Common myeloid progenitor, CD34-positive (primary cell): ENCODE results near the gene TRANK1.
A peak's percentile ranks its signal among the peaks of the same experiment; 100 is the strongest.

Experiments
- CTCF ChIA-PET: fragments of 350-600 bp; sonication (Branson Sonifier 250); formaldehyde crosslinking; loops from one replicate; lab custom pipeline; 2021; ENCODE audit warnings: antibody characterized with exemption; lab: Charles Lee
- POLR2A ChIA-PET: fragments of 350-600 bp; sonication (Branson Sonifier 250); formaldehyde crosslinking; loops from one replicate; lab custom pipeline; 2021; ENCODE audit warnings: antibody characterized with exemption; lab: Charles Lee
- DNase-seq, 3 donors: peaks; one replicate each; pipeline versions ENCODE4 v3.0.0 to v3.0.0-alpha.2; 2013
- H3K27ac ChIP-seq, 2 experiments: 1 replicate in 1 of 2; 2 replicates in 1 of 2; pipeline ENCODE4 v1.7.0; 2013; ENCODE audit warnings: inconsistent platforms in 2 of 2, low read length in 2 of 2, mild to moderate bottlenecking in 2 of 2, low read depth in 1 of 2, moderate library complexity in 1 of 2; ENCODE audit not compliant: severe bottlenecking in 2 of 2, insufficient read depth in 1 of 2, poor library complexity in 1 of 2
- H3K27me3 ChIP-seq, 5 experiments: replicated peaks in 2 of 5; 1 replicate in 3 of 5; 2 replicates in 2 of 5; pipeline versions ENCODE4 v1.6.1 to v1.7.0; 2013; ENCODE audit warnings: low read length in 4 of 5, mild to moderate bottlenecking in 2 of 5, moderate library complexity in 2 of 5, inconsistent platforms in 1 of 5; ENCODE audit not compliant: insufficient read depth in 5 of 5, control insufficient read depth in 4 of 5
- H3K36me3 ChIP-seq, 4 experiments: 1 replicate in 2 of 4; 2 replicates in 2 of 4; pipeline versions ENCODE4 v1.6.1 to v1.7.0; 2013; ENCODE audit warnings: low read length in 3 of 4, control low read depth in 1 of 4, mild to moderate bottlenecking in 1 of 4; ENCODE audit not compliant: control insufficient read depth in 4 of 4, insufficient read depth in 4 of 4
- H3K4me1 ChIP-seq, 4 experiments: 1 replicate in 3 of 4; 2 replicates in 1 of 4; pipeline versions ENCODE4 v1.6.1 to v1.7.1; 2013; ENCODE audit warnings: low read length in 3 of 4, mild to moderate bottlenecking in 3 of 4, control low read depth in 1 of 4, inconsistent platforms in 1 of 4, moderate library complexity in 1 of 4; ENCODE audit not compliant: control insufficient read depth in 4 of 4, insufficient read depth in 4 of 4; ENCODE audit errors: control extremely low read depth in 1 of 4
- H3K4me3 ChIP-seq, 7 experiments: 1 replicate in 4 of 7; 2 replicates in 3 of 7; pipeline versions ENCODE4 v1.5.1 to v1.7.0; 2013; ENCODE audit warnings: mild to moderate bottlenecking in 7 of 7, low read length in 6 of 7, moderate library complexity in 6 of 7, inconsistent platforms in 2 of 7, low read depth in 2 of 7, control low read depth in 1 of 7; ENCODE audit not compliant: insufficient read depth in 4 of 7, control insufficient read depth in 1 of 7; ENCODE audit errors: extremely low read depth in 1 of 7
- H3K9me3 ChIP-seq, 5 experiments: 1 replicate in 4 of 5; 2 replicates in 1 of 5; pipeline versions ENCODE4 v1.6.1 to v1.7.1; 2013; ENCODE audit warnings: low read length in 4 of 5, mild to moderate bottlenecking in 2 of 5, inconsistent platforms in 1 of 5, low read depth in 1 of 5, moderate library complexity in 1 of 5; ENCODE audit not compliant: control insufficient read depth in 4 of 5, insufficient read depth in 2 of 5; ENCODE audit errors: control extremely low read depth in 1 of 5
- WGBS: methylation state at CpG from one replicate; pipeline ENCODE4 v1.1.5; 2013; ENCODE audit not compliant: insufficient coverage; 5-methylcytosine and 5-hydroxymethylcytosine counted together

TRANK1 gene

DNA sequence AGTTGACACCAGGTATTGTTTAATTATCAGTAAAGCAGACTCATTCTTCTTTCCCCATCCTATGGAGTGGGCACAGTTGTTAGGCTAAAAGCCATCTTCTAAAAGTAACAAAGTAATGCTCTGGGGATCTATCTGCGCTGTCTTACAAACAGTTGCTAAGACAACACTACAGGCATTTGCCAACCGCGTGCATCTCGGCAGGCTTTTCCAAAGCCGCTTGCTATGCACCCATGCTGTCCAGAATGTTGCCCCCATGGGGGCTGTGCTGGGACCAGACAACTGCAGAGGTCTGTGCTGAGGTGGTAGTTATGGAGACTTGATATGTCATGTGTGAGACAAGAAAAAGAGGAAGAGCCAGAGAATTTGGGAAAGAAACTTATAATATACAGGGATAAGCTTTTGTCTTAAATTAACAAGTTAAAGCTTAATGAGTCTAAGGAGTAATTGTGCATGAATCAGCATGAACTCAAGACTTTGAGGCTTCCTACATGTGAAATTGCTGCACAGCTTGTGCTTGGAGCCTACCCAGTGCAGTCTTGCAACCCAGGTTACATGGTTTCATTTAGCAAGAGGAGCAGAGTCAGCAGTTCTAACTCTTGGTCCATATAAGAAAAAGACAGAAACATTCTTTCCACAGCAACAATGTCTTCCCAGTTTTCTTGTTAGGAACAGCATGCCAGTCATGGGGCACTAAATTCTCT, 141.6 kb downstream of the TRANK1 start:
- peaks cover 2 to 23% (median 4%) of the 10 kb centered on the region in 5 experiments for H3K9me3 ChIP-seq
- H3K27me3 ChIP-seq, result no peaks in the 10 kb centered on the region
- POLR2A ChIA-PET, result no interaction called here
- WGBS, result 100% methylated on average over 5 of the region's 5 CpGs
- no peak for DNase-seq
- no peak overlapping the region for H3K4me3 ChIP-seq
- no peaks in the 10 kb centered on the region for H3K4me1 ChIP-seq
- H3K36me3 ChIP-seq, result no peaks in the 10 kb centered on the region
- CTCF ChIA-PET, result interaction anchor here (1.0 kb wide), 1 partner anchor 9 kb away, joined by 3 read pairs; no protein-coding TSS in a partner anchor
- H3K27ac ChIP-seq, result no peak overlapping the region

DNA sequence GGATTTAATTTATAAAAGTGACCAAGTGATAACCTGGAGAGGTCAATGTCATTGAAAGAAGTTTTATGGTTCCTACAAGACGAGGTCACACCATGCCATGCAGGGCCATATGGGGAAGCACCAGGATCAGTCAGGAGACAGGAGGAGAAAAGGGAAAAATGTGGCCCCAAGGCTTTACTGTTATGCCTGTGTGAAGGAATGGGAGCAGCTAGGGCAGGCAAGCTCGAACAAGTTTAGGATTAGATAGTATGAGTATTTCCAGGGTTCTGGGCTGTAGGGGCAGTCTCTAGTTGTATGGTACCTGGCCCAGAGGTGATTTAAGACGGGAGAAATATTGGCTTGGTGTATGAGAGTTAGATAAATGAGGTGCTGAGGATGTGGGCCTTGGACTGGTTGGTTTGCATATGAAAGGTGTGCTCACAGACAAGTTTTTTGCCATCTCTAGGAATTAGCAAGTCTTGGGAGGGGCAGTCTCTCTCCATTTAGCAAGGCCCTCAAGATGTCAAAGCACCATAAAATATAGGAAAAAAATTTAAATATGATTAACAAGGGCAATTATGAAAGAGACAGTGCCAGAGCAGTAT, 144.2 kb downstream of the TRANK1 start:
- WGBS, result 100% methylated on average over 3 of the region's 3 CpGs
- Histone ChIP-seq H3K4me3 (no peak overlapping the region), H3K27ac (no peak overlapping the region), H3K4me1 (no peaks in the 10 kb centered on the region), H3K9me3 (peaks cover 0 to 9% (median 3%) of the 10 kb centered on the region in 5 experiments), H3K36me3 (no peaks in the 10 kb centered on the region), H3K27me3 (no peaks in the 10 kb centered on the region)
- ChIA-PET CTCF (no interaction called here), POLR2A (no interaction called here)
- no peak for DNase-seq

DNA sequence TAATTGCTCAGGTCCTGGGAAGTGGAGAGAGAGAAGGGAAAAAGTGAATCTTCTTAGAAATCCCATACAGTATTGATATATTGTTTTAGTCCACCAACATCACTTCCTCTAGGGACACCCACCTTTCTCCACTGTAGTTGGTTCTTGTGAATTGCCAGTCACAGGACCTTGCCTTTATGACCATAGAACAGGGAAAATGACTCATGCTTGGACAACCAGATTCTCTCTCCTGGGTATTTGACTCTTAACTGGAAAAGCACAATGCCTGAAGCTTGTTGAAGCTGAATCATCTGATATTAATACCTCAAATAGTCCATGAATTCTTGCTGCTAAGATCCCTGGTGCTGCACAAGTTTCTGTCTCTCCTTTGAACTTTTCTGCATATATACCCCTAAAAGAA, 148.0 kb downstream of the TRANK1 start:
- Histone ChIP-seq H3K4me1 (no peaks in the 10 kb centered on the region), H3K9me3 (no peaks in the 10 kb centered on the region), H3K27me3 (peaks cover 0 to 2% (median 0%) of the 10 kb centered on the region in 5 experiments), H3K36me3 (no peaks in the 10 kb centered on the region), H3K27ac (no peak overlapping the region), H3K4me3 (no peak overlapping the region)
- POLR2A ChIA-PET, result no interaction called here
- no peak for DNase-seq
- CTCF ChIA-PET, result no interaction called here

DNA sequence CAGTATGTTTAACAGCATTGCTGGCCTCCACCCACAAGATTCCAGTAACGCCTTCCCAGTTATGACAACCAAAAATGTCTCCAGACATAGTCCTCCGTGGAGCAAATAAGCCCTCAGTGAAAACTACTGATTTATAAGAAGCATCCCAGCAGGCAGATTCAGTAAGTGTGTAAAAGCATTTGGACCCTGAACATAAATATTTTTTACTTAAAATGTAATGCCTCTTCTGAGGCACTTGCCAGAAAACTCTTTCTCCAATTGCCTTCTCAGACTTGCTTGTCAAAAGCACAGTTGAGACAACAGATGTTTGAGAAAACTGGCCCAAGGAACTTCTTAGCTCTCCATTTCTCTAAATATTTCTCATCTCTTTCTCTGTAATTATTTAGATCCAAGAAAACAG, 148.7 kb downstream of the TRANK1 start:
- H3K4me3 ChIP-seq, result no peak overlapping the region
- CTCF ChIA-PET, result no interaction called here
- POLR2A ChIA-PET, result no interaction called here
- DNase-seq, result no peak
- H3K4me1 ChIP-seq, result no peaks in the 10 kb centered on the region
- H3K36me3 ChIP-seq, result no peaks in the 10 kb centered on the region
- no peak overlapping the region for H3K27ac ChIP-seq
- no peaks in the 10 kb centered on the region for H3K9me3 ChIP-seq
- H3K27me3 ChIP-seq, result peaks cover 0 to 2% (median 0%) of the 10 kb centered on the region in 5 experiments
- WGBS, result 86% methylated on average over 2 of the region's 2 CpGs

DNA sequence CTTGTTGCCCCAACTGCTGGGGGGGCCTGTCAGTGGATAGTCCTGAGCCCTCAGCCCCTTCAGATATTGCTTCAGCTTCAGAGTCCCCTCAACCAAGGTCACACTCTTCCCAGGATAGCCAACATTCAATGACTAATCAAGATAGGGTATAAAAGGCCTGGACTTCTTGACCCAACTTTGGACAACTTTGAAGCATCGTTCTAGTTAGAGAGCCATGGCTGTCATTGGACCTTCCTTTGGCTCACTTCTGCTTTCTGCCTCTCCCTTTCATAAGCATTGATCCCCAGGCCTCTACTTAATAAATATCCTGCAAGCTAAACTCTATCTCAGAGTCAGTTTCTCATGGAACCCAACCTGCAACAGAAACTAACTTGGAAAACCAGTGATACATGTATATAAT, 149.2 kb downstream of the TRANK1 start:
- no peaks in the 10 kb centered on the region for H3K4me1 ChIP-seq
- H3K36me3 ChIP-seq, result no peaks in the 10 kb centered on the region
- POLR2A ChIA-PET, result no interaction called here
- H3K27me3 ChIP-seq, result peaks cover 0 to 2% (median 0%) of the 10 kb centered on the region in 5 experiments
- no peaks in the 10 kb centered on the region for H3K9me3 ChIP-seq
- CTCF ChIA-PET, result no interaction called here
- 100% methylated on average over 1 of the region's 1 CpG for WGBS
- no peak for DNase-seq
- no peak overlapping the region for H3K27ac ChIP-seq
- H3K4me3 ChIP-seq, result no peak overlapping the region

DNA sequence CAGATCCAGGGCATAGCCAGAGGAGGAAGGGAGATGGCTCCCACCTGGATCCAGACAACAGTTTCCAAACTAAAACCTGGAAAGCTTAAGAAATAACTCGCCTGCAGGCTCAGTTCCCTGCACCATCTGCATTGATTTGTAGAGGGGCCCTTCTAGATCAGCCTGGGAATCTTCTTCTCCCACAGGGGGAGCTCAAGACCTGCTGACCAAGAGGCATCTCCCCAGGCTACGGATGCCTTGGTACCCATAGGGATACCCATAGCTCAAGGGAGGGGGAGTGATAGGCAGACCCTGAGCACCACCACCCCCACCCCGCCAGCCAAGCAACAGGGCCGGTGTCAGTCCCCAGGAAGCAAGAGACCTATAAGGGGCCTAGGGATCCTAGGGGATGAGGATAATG, 152.5 kb downstream of the TRANK1 start:
- H3K4me1 ChIP-seq, result no peaks in the 10 kb centered on the region
- H3K9me3 ChIP-seq, result no peaks in the 10 kb centered on the region
- H3K27ac ChIP-seq, result no peak overlapping the region
- DNase-seq, result peak; percentile 21 to 40 (median 28)
- ChIA-PET POLR2A (no interaction called here), CTCF (interaction anchor here (1.1 to 1.5 kb wide), 2 partner anchors 11 to 83 kb away, joined by 3 read pairs; no protein-coding TSS in a partner anchor)
- no peak overlapping the region for H3K4me3 ChIP-seq
- 83% methylated on average over 1 of the region's 4 CpGs for WGBS
- no peaks in the 10 kb centered on the region for H3K36me3 ChIP-seq
- H3K27me3 ChIP-seq, result peaks cover 0 to 2% (median 0%) of the 10 kb centered on the region in 5 experiments

DNA sequence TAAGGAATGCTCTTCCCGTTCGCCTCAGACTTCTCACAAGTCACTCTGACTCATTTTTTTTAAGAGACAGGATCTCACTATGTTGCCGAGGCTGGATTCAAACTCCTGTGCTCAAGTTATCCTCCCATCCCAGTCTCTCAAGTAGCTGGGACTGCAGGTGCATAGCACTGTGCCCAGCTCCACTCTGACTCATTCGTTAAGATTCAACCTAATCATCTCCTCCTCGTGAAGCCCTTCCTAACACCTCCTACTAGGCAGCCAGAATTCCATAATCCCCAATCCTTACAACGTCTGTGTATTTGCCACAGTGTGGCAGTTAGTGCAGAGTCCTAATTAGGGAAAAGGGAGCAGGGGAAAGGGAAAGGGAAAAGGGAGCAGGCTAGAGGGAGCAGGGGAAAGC, 154.1 kb downstream of the TRANK1 start:
- Histone ChIP-seq H3K9me3 (no peaks in the 10 kb centered on the region), H3K27me3 (peaks cover 0 to 2% (median 0%) of the 10 kb centered on the region in 5 experiments), H3K4me1 (no peaks in the 10 kb centered on the region), H3K4me3 (no peak overlapping the region), H3K36me3 (no peaks in the 10 kb centered on the region), H3K27ac (no peak overlapping the region)
- CTCF ChIA-PET, result interaction anchor here (1.5 kb wide), 1 partner anchor 9 kb away, joined by 3 read pairs; no protein-coding TSS in a partner anchor
- no peak for DNase-seq
- WGBS, result 94% methylated on average over 2 of the region's 6 CpGs
- POLR2A ChIA-PET, result no interaction called here
